ENCODE measurements around the gene TTC33. TPM values are rescaled to one million over a fixed set of nuclear protein-coding genes. Genes with fewer than 3 reads are reported as not detected.

Gene TTC33
- total RNA-seq, 6 experiments from 2014 or later = 5.6 to 9.2 (median 7.0) TPM

DNA sequence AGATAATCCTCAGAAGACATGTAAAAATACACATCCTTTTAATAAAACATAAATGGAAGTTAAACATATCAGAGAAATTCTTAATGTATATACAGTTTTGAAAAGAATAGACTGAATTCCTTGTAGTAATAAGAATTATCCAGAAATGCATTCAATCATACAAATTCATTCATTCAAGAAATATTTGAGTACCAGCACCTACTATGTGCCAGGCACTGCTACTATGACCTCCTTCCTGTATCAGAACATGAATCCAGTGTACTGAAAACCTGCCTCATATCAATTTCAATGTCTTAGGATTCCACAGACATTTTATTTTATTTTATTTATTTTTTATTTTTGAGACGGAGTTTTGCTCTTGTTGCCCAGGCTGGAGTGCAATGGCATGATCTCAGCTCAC lies 29.2 kb upstream of the TTC33 start:
- TF ChIP-seq, protein P1, sequence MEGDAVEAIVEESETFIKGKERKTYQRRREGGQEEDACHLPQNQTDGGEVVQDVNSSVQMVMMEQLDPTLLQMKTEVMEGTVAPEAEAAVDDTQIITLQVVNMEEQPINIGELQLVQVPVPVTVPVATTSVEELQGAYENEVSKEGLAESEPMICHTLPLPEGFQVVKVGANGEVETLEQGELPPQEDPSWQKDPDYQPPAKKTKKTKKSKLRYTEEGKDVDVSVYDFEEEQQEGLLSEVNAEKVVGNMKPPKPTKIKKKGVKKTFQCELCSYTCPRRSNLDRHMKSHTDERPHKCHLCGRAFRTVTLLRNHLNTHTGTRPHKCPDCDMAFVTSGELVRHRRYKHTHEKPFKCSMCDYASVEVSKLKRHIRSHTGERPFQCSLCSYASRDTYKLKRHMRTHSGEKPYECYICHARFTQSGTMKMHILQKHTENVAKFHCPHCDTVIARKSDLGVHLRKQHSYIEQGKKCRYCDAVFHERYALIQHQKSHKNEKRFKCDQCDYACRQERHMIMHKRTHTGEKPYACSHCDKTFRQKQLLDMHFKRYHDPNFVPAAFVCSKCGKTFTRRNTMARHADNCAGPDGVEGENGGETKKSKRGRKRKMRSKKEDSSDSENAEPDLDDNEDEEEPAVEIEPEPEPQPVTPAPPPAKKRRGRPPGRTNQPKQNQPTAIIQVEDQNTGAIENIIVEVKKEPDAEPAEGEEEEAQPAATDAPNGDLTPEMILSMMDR (IDR thresholded peaks at IDR 0.05) = no peak
- ATAC-seq = no peak
- intact Hi-C loops (cut with DNase I) = no loop called here
- Histone ChIP-seq H3K36me3 (no peaks in the 10 kb centered on the region), H3K4me3 (peak overlapping the region in 1 of 3 donors; percentile 5), H3K9me3 (no peaks in the 10 kb centered on the region), H3K27ac (peak overlapping the region; percentile 58 to 84 (median 81)), H3K27me3 (no peaks in the 10 kb centered on the region), H3K4me1 (peaks cover 0 to 63% (median 21%) of the 10 kb centered on the region in 4 donors)
- 50% methylated on average over 1 of the region's 1 CpG for WGBS (ENCODE audit: insufficient coverage, low coverage, low lambda C conversion rate, missing lambda C conversion rate)
- no peak for DNase-seq

DNA sequence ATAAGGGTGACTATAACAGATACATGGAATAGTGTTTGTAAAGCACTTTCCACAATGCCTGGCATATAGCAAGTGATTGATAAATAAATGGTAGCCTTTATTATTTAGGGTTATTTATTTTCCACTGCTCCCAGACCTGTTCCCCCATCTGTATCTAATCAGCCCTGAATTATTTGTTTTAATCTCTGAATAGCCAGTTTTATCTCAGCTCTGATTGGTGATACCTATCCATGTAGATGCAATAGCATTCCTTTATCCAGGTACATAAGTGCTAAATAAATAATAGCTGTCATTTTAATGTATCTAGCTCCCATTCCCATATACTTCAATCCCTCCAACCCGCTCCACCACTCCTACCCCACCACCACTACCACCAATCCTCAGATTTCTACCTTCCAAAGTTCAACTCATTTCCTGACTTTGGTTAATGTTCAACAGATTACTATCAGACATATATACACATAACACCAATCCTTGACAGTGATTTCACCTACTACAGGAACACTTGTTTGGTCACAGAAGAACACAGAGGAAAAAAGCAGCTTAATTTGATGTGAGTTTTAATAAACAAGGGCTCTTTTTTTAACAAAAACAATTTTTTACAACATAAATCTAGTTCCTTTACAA lies 28.4 kb upstream of the TTC33 start:
- TF ChIP-seq, protein P1 (IDR thresholded peaks at IDR 0.05) = no peak
- TF ChIP-seq POLR2A (IDR thresholded peaks at IDR 0.05) = peak; percentile 87
- no peaks in the 10 kb centered on the region for H3K9me3 ChIP-seq
- no peak for DNase-seq
- 40% methylated on average over 1 of the region's 1 CpG for WGBS (ENCODE audit: insufficient coverage, low coverage, low lambda C conversion rate, missing lambda C conversion rate)
- H3K4me3 ChIP-seq = peak overlapping the region in 2 of 3 donors; percentile 5 to 13
- ATAC-seq = peak; percentile 80 to 94 (median 88)
- intact Hi-C loops (cut with DNase I) = no loop called here
- peak overlapping the region; percentile 58 to 84 (median 81) for H3K27ac ChIP-seq
- H3K27me3 ChIP-seq = no peaks in the 10 kb centered on the region
- H3K36me3 ChIP-seq = no peaks in the 10 kb centered on the region
- H3K4me1 ChIP-seq = peaks cover 0 to 68% (median 21%) of the 10 kb centered on the region in 4 donors

DNA sequence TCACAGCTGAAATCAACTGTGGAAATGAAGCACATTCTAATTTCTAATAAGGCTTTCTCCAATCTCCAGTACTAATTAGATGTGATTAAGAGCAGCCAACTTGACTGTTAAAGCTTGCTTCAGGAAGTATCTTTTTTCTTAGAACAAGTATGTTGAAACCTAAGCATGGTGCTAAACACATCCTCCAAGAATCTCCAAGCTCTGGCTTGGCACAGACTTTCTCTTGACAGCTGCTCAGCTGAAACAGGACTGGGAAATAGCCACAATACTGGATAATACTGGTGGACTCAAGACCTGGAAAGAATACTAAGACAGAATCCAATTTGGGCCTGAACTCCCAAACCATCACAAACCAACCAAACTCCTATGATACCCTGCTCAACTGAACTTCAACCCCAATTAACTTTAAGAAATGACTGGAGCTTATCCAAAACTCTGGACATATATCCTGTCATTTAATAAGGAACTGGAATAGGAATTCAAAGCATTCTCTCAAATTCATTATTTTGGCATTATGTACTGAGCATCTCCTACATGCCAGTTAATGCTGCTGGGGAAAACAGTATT lies 26.2 kb upstream of the TTC33 start:
- TF ChIP-seq POLR2A (IDR thresholded peaks at IDR 0.05) = no peak
- TF ChIP-seq, protein P1 (IDR thresholded peaks at IDR 0.05) = no peak
- H3K9me3 ChIP-seq = no peaks in the 10 kb centered on the region
- peak overlapping the region in 1 of 3 donors; percentile 48 for H3K27ac ChIP-seq
- H3K27me3 ChIP-seq = no peaks in the 10 kb centered on the region
- peaks cover 0 to 3% (median under 1%) of the 10 kb centered on the region in 4 donors for H3K36me3 ChIP-seq
- H3K4me1 ChIP-seq = peaks cover 0 to 66% (median 21%) of the 10 kb centered on the region in 4 donors
- no peak for ATAC-seq
- no peak overlapping the region for H3K4me3 ChIP-seq
- intact Hi-C loops (cut with DNase I) = no loop called here
- no peak for DNase-seq

DNA sequence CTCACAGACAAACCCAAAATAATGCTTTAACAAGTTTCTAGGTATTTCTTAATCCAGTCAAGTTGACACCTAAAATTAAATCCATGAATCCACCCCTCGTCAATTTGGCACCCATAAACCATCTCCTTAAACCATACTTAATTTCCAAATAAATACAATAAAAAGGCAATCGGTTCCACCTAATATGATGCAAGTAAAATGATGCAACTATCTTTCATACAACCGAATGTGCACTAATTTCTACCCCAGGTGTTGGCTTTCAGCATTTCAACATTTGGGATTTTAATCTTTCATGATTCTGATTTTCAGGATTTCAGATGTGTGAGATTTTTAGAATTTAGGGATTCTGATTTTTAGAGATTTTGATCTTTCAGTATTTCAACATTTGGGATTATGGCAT lies 25.1 kb upstream of the TTC33 start:
- Histone ChIP-seq H3K4me3 (no peak overlapping the region), H3K27ac (peak overlapping the region; percentile 48 to 64 (median 63)), H3K4me1 (peaks cover 0 to 74% (median 24%) of the 10 kb centered on the region in 4 donors), H3K9me3 (no peaks in the 10 kb centered on the region), H3K27me3 (no peaks in the 10 kb centered on the region), H3K36me3 (peaks cover 0 to 10% (median 4%) of the 10 kb centered on the region in 4 donors)
- ATAC-seq = no peak
- TF ChIP-seq POLR2A (IDR thresholded peaks at IDR 0.05) = no peak
- TF ChIP-seq, protein P1 (IDR thresholded peaks at IDR 0.05) = no peak
- intact Hi-C loops (cut with DNase I) = no loop called here
- WGBS (ENCODE audit: insufficient coverage, low coverage, low lambda C conversion rate, missing lambda C conversion rate) = 39% methylated on average over 3 of the region's 3 CpGs
- DNase-seq = no peak

Data from right lobe of liver (tissue), 6 donors.